C4-2B (cell line): ENCODE data around the gene EFEMP1.

ENCODE experiments used
- H3K27ac ChIP-seq: fragments of 450-650 bp; 2 replicates; pipeline ENCODE4 v1.5.1; 2017
- CTCF ChIP-seq: fragments of 450-650 bp; conservative IDR thresholded peaks from 2 replicates; pipeline ENCODE4 v1.5.1; 2017; ENCODE audit warnings: mild to moderate bottlenecking
- ZFX ChIP-seq: fragments of 450-650 bp; IDR thresholded peaks from 2 replicates; pipeline ENCODE4 v1.6.1; 2017

EFEMP1 gene

GRCh38 chr2:55880416-55881143 lies 43.0 kb downstream of the EFEMP1 start:
- no peak overlapping the region for H3K27ac ChIP-seq
- TF ChIP-seq ZFX (no peak), CTCF (no peak)

GRCh38 chr2:55879976-55880375 lies 43.6 kb downstream of the EFEMP1 start:
- no peak overlapping the region for H3K27ac ChIP-seq
- no peak for TF ChIP-seq ZFX
- TF ChIP-seq CTCF = no peak

DNA sequence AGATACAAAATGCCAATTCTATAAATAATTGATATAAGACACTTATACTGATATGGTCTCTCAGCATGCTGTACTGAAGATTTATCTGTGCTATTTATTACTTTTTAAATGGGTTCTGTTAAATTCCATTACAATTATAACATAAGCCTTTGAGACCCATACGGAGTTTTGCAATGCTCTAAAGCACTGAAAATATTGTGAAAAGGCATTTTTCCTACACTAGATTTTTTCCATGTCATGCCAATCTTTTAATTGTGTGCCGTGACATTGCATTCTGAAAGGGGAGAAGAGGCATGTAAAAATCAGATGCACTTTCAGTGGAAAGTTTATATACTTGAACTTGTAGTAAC lies 46.5 kb downstream of the EFEMP1 start:
- TF ChIP-seq CTCF (no peak), ZFX (no peak)
- no peak overlapping the region for H3K27ac ChIP-seq

DNA sequence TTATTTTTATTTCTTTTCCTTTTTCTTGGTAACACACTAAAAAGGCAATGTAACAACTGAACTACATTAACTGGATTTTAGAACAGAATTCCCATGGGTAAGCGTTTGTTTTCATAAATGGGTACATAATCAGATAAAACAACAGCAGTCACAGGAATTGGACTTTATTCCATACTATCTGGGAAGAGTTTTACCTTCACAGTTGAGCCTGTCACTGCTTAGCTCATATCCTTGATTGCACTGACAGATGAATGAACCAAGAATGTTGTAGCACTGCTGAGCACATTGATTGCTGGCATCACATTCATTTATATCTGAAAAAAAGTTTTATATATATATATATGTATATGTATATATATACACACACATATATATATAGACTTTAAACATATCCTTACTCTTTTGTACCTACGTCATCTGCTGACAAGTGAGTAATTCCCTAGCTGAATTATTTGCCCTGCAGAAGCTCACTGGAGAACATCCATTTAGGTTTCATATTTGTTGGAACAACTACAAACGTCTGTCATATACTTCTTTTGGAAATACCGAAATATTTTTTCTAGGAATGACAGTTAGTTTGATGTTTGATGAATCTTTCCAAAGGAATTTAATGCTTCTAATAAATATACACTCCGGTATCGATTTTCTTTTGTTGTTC lies 47.0 kb downstream of the EFEMP1 start:
- H3K27ac ChIP-seq = no peak overlapping the region
- TF ChIP-seq CTCF = no peak
- no peak for TF ChIP-seq ZFX

GRCh38 chr2:55875434-55876135 lies 48.0 kb downstream of the EFEMP1 start:
- TF ChIP-seq ZFX = no peak
- TF ChIP-seq CTCF = no peak
- H3K27ac ChIP-seq = no peak overlapping the region

DNA sequence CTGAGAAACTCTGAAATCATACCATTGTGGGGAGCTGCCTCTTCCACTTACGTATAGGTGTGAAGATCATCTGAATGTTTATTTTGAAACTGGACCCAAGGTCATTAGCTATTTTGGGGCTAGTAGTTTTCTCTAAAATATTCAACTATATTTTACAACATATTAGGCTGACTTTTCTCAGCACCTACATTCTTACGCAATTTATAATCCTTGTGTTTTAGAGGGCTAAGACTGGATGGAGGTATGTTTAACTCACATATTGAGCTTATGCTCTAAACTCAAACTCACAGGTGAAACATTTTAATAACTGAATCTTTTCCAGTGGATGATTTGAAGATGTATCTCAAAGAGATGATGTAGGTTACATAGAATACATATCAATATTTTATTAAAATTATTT lies 49.2 kb downstream of the EFEMP1 start:
- H3K27ac ChIP-seq = no peak overlapping the region
- TF ChIP-seq ZFX (no peak), CTCF (no peak)

DNA sequence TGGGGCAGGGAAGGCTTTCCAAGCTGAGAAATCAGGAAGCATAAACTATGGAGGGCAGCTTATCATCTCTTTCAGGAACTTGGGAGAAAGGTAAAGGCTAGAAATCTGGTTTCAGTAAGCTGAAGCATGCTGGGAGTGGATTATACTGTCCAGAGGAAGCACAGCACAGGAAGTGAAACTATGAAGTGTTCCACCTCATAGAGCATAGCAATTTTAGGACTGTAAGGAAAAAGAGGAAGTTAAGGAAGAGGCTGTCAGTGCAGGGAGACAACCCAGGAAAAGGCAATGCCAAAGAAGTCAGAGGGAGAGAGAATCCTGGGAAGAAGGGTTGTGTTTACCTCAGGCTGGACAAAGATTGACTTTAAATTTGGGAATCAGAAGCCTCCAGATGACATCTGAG lies 51.9 kb downstream of the EFEMP1 start:
- TF ChIP-seq ZFX (no peak), CTCF (no peak)
- H3K27ac ChIP-seq = no peak overlapping the region
